T47D (cell line): ENCODE data around the gene CEP131.
A peak's percentile ranks its signal among the peaks of the same experiment; 100 is the strongest.

ENCODE experiments used
- DNase-seq, 2 experiments: peaks; one replicate each; pipeline versions ENCODE4 v3.0.0 to v3.0.0-alpha.2; 2011 to 2012; ENCODE audit warnings: low read depth in 1 of 2, low spot score in 1 of 2
- JUND ChIP-seq: IDR thresholded peaks from 2 replicates; pipeline ENCODE4 v1.6.1; 2012; ENCODE audit warnings: low read depth
- in situ Hi-C: cut with HindIII; loops from 2 replicates; pipeline ENCODE4 v1.10.0; 2016; ENCODE audit warnings: low sequenced_read_pairs, low pct_unique_long_range_greater_than_20kb

CEP131 gene

DNA sequence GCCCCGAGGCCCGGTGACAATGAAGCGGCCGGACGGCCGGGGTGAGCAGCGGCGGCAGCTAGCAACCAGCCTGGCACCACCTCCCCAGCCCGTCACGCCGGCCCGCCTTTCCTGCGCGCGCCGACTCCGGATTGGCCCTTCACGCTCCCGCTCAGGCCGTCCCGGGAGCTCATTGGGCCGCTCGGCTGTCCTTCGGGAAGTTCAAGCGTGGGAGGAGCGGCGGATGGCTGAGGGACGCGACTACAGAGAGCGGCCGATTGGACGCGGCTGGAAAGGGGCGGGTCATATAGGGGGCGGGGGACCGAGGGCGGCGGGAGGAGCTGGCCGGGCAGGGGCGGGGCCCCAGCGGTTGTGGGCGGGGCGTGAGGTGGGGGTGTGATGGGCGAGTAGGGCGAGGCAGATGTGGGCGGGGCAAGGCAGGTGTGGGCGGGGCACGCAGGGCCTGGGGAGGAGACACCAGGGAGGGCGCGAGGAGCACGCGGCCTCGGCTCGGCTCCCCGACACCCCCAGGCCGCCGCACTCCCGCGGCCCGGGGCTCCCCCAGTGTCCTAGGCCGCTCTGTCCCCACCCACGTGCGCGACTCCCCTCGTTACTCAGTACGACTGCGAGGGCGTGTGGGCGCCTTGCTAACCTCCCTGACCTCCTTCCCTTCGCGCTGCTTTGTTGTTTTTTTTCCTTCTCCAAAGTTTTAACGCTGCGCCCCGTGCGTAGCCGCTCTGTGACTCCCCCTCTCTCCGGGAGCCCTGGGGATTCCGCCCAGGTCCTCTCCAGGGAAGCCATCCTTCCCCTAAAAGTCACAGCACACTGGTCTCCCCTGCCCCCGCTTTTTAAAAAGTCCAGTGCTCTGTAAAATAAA is at the start of gene CEP131:
Gene CEP131, minus strand, starts transcription at position 60 of the 856 bp plus-strand sequence. CDS start 2,909 bp downstream, outside the sequence.
- TF ChIP-seq JUND, result no peak
- in situ Hi-C loops, result no loop called here
- DNase-seq, result peak; percentile 100

GRCh38 chr17:81271226-81271625 is 48.5 kb upstream of the CEP131 start:
- in situ Hi-C loops, result no loop called here
- TF ChIP-seq JUND, result no peak
- DNase-seq, result no peak

- in situ Hi-C loops, result no loop called here
Measured at GRCh38 chr17:81270279-81270678, 47.5 kb upstream of the CEP131 start.

GRCh38 chr17:81267390-81268067 is 44.8 kb upstream of the CEP131 start:
- DNase-seq, result no peak
- in situ Hi-C loops, result no loop called here
- no peak for TF ChIP-seq JUND

More at GRCh38 chr17:81270279-81270678, 47.5 kb upstream of the CEP131 start:
- DNase-seq, result no peak
- no peak for TF ChIP-seq JUND

DNA sequence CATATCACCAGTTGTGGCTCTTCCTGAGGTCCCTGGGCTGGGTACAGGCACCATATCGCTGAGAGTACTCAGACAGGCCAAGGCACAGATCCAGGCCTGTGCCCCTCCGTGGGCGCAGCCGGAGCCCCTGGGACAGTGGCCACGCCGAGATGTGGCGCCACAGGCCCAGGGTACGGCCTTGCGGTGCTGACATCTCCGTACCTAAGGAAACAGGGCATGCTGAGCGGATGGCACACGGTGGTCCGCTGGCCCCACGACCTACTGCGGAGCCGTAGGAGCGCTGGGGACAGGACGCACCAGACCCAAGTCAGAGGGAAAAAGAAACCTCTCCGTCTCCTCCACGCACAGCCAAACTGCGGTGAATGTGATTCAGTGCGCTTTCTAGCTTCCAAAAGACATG is 42.8 kb upstream of the CEP131 start:
- no peak for DNase-seq
- TF ChIP-seq JUND, result no peak
- in situ Hi-C loops, result no loop called here

DNA sequence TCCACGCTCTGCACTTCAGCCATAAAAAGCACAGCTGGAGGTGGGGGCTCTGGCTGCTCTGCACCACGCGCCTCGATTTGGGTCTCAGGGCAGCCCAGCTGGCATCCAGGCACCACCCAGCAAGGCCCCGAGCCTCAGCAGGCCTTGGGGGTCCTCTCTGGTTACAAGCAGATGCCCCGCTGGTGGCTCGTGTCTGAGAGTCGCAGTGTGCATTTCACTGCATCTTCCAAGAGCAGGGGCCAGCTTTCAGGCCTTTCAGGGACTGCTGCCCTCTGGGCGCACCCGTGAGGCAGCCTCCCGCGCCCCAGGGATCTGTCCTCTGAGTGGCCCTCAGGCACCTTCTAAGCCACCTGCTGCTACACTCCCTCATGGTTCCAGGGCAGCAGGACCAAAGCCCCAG is 41.9 kb upstream of the CEP131 start:
- no peak for DNase-seq
- in situ Hi-C loops, result no loop called here
- no peak for TF ChIP-seq JUND

DNA sequence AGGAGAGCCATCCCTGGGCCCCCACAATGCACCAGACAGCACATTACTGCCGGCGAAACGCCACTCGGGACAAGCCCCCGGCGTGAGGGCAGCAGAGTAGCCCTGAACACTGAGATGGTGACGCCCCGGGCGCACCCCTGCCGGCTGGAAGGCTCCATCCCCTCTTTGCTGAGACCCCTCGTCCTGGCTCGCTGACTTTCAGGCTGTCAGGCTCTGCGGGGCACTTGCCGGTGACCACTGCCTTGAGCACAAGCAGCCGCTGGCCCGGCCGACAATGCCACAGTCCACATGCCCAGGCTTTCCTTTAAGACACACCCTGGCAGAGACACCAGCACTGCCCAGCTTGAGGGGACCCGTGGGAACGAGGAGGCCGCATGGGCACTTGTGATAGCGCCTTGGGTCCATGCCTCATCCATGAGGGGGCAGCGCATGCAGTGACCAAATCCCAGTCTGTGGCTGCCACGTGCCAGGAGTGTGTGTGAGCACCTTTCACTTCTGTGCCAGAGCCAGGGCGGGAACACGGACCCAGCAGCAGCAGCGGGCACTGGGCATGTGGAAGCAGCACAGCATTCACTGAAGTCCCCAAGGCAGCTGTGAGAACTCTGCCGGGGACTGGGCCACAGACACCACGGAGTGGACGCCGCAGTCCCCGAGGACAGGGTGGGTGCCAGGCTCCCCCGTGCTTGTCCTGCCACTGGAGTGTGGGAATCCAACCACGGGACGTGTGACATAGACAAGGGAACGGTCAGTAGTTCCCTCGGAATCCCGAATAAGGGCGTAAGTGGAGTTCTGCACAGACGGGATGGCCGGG is 40.8 kb upstream of the CEP131 start:
- in situ Hi-C loops, result no loop called here
- no peak for TF ChIP-seq JUND
- DNase-seq, result no peak

- in situ Hi-C loops, result no loop called here
- TF ChIP-seq JUND, result no peak
- no peak for DNase-seq
Measured at GRCh38 chr17:81261582-81262336, 39.0 kb upstream of the CEP131 start.

- DNase-seq, result no peak
- in situ Hi-C loops, result no loop called here
- TF ChIP-seq JUND, result no peak
Measured at GRCh38 chr17:81261096-81261495, 38.3 kb upstream of the CEP131 start.

DNA sequence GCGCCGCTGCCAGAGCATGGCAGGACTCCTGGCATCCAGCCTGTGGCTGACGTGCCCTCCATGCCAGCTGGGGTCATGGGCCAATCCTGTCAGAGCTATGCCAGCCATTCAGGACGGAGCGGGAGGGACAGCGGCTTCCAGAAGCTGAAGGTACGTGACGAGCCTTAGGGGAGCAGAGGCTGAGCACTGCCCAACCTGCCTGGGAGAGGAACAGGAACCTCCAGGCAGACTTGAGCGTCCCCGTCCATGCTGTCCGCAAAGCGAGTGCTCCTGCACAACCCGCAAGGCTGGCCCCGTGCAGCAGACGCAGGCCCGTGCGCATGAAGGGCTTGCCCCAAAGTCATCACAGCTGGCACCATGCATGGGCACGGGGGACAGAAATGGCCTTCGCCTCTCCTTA is 37.9 kb upstream of the CEP131 start:
- in situ Hi-C loops, result no loop called here
- no peak for TF ChIP-seq JUND
- no peak for DNase-seq

DNA sequence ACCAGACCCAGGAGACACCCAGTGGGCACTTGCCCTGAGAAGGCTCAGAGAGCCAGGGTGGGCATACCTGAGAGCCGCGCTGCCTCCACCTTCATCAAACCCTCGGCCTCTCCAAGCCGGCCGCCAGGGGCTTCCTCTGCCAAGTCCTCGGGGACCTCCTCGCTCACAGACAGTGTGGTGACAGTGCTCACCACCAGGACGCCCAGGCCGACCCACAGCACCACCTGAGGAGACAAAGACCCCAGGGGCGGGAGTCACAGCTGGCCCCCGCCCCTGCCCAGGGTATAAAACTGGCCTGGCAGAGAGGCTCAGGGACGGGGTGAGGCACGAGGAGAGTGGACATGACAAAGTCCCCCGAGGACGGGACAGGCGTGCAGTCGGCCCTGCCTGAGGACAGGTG is 37.4 kb upstream of the CEP131 start:
- in situ Hi-C loops, result no loop called here
- no peak for TF ChIP-seq JUND
- no peak for DNase-seq

DNA sequence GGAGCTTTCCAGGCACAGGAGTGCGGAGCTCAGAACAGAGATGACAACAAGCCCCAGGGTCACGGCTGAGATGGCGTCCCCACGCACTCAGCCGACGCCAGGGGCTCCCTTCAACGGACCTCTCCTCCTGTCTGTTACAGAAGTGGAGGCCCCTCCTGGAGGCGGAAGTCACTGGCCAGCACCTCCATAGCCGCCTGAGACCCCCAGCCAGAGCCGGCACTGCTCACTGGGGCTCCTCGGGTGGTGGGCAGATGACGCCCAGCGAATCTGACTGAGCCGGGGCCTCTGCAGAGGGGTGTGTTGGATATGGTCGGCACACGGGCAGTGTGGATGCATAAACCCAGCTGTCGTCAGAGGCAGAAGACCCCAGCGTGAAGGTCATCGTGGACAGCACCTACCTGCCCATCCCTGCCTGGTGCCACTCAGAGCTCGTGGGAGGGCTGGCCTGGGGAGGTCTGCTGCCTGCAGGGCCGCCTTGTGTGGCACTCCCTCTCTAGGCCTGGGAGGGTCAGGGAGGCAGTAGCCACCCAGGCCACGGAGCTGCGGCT is 36.4 kb upstream of the CEP131 start:
- in situ Hi-C loops, result no loop called here
- TF ChIP-seq JUND, result no peak

More for the DNA sequence above, 36.4 kb upstream of the CEP131 start:
- DNase-seq, result no peak
